SK-N-SH (cell line): ENCODE data around the gene SPRY1.

ENCODE experiments used
- CTCF ChIP-seq: fragments of 200-600 bp; sonication (generic); IDR thresholded peaks from 2 replicates; pipeline ENCODE4 v1.6.1; 2017; ENCODE audit warnings: antibody characterized with exemption, mild to moderate bottlenecking, moderate library complexity
- POLR2AphosphoS5 ChIP-seq: IDR thresholded peaks from 2 replicates; pipeline ENCODE4 v1.6.1; 2012; ENCODE audit warnings: low read depth, low read length
- RAD21 ChIP-seq: IDR thresholded peaks from 2 replicates; pipeline ENCODE4 v1.6.1; 2012; ENCODE audit warnings: mild to moderate bottlenecking, low read length
- YY1 ChIP-seq: IDR thresholded peaks from 2 replicates; pipeline ENCODE4 v1.4.0; 2012; ENCODE audit warnings: low read depth, mild to moderate bottlenecking

- TF ChIP-seq RAD21 (no peak), CTCF (no peak), YY1 (peak; percentile 26; the same call in 1 of the 2 replicates), POLR2AphosphoS5 (peak; percentile 97)
Observed at GRCh38 chr4:123396307-123397143, at the start of gene SPRY1.
